Measurements from ENCODE around the gene LRRC46. TPM values are rescaled to one million over a fixed set of nuclear protein-coding genes. Genes with fewer than 3 reads are reported as not detected.
A peak's percentile ranks its signal among the peaks of the same experiment; 100 is the strongest.

Gene LRRC46
- total and polyA plus RNA-seq, 10 donors = 0.42 to 1.4 (median 1.1) TPM

GRCh38 chr17:47872019-47872650 is 40.7 kb downstream of the LRRC46 start:
- 25 to 57% (median 36%) methylated on average over 28 to 29 of the region's 29 CpGs for WGBS, 5 donors
- Histone ChIP-seq H3K4me1 (peaks cover 0 to 10% (median 0%) of the 10 kb centered on the region in 6 donors), H3K27ac (no peak overlapping the region), H3K4me3 (no peak overlapping the region), H3K36me3 (no peaks in the 10 kb centered on the region), H3K9me3 (no peaks in the 10 kb centered on the region), H3K27me3 (replicated peaks in 1 of 7) (peaks cover 0 to 80% (median 17%) of the 10 kb centered on the region in 7 donors)
- peak; percentile 33 for DNase-seq
- TF ChIP-seq POLR2A (IDR thresholded peaks at IDR 0.05) (no peak), CTCF (IDR thresholded peaks at IDR 0.05 in 8 of 11, conservative IDR thresholded peaks at IDR 0.05 in 3 of 11) (no peak), POLR2AphosphoS5 (IDR thresholded peaks at IDR 0.05) (no peak)
- intact Hi-C loops (cut with DNase I; ENCODE audit: low total_unique reads) = no loop called here

GRCh38 chr17:47872651-47873161 is 41.2 kb downstream of the LRRC46 start:
- Histone ChIP-seq H3K27ac (no peak overlapping the region), H3K27me3 (replicated peaks in 1 of 7) (peaks cover 0 to 84% (median 17%) of the 10 kb centered on the region in 7 donors)
- 67 to 83% (median 77%) methylated on average over 4 to 15 of the region's 15 CpGs for WGBS, 5 donors

GRCh38 chr17:47873200-47874090 is 42.0 kb downstream of the LRRC46 start:
- peaks cover 0 to 10% (median 0%) of the 10 kb centered on the region in 6 donors for H3K4me1 ChIP-seq
- peak; percentile 18 for DNase-seq

More at GRCh38 chr17:47872651-47873161, 41.2 kb downstream of the LRRC46 start:
- Histone ChIP-seq H3K36me3 (no peaks in the 10 kb centered on the region), H3K4me3 (no peak overlapping the region), H3K9me3 (no peaks in the 10 kb centered on the region), H3K4me1 (peaks cover 0 to 10% (median 0%) of the 10 kb centered on the region in 6 donors)
- TF ChIP-seq CTCF (IDR thresholded peaks at IDR 0.05 in 8 of 11, conservative IDR thresholded peaks at IDR 0.05 in 3 of 11) (no peak), POLR2AphosphoS5 (IDR thresholded peaks at IDR 0.05) (no peak), POLR2A (IDR thresholded peaks at IDR 0.05) (no peak)
- DNase-seq = peak; percentile 56
- intact Hi-C loops (cut with DNase I; ENCODE audit: low total_unique reads) = no loop called here

GRCh38 chr17:47875011-47875985 is 43.8 kb downstream of the LRRC46 start:
- 59 to 72% (median 65%) methylated on average over 11 of the region's 11 CpGs for WGBS, 5 donors
- no peak overlapping the region for H3K4me3 ChIP-seq
- H3K9me3 ChIP-seq = no peaks in the 10 kb centered on the region
- no peaks in the 10 kb centered on the region for H3K36me3 ChIP-seq
- TF ChIP-seq POLR2A (IDR thresholded peaks at IDR 0.05) = no peak
- no peak for TF ChIP-seq POLR2AphosphoS5 (IDR thresholded peaks at IDR 0.05)
- TF ChIP-seq CTCF (IDR thresholded peaks at IDR 0.05 in 8 of 11, conservative IDR thresholded peaks at IDR 0.05 in 3 of 11) = no peak
- peaks cover 0 to 68% (median 17%) of the 10 kb centered on the region in 7 donors for H3K27me3 ChIP-seq (replicated peaks in 1 of 7)
- H3K4me1 ChIP-seq = peaks cover 0 to 10% (median 0%) of the 10 kb centered on the region in 6 donors
- H3K27ac ChIP-seq = no peak overlapping the region
- DNase-seq = no peak
- intact Hi-C loops (cut with DNase I; ENCODE audit: low total_unique reads) = no loop called here

More at GRCh38 chr17:47873200-47874090, 42.0 kb downstream of the LRRC46 start:
- intact Hi-C loops (cut with DNase I; ENCODE audit: low total_unique reads) = no loop called here
- WGBS, 5 donors = 49 to 74% (median 61%) methylated on average over 4 of the region's 4 CpGs
- Histone ChIP-seq H3K4me3 (no peak overlapping the region), H3K27me3 (replicated peaks in 1 of 7) (peaks cover 0 to 86% (median 17%) of the 10 kb centered on the region in 7 donors), H3K9me3 (no peaks in the 10 kb centered on the region), H3K36me3 (no peaks in the 10 kb centered on the region), H3K27ac (no peak overlapping the region)
- TF ChIP-seq POLR2A (IDR thresholded peaks at IDR 0.05) (no peak), POLR2AphosphoS5 (IDR thresholded peaks at IDR 0.05) (no peak)

Data from spleen (tissue), 11 donors.